ENCODE measurements around the gene ZW10.
"Not testable (repeated sequence)": the region's sequence is repeated elsewhere in the genome, so short reads cannot be mapped to it uniquely, and the experiment has no call there.

Gene ZW10, protein sequence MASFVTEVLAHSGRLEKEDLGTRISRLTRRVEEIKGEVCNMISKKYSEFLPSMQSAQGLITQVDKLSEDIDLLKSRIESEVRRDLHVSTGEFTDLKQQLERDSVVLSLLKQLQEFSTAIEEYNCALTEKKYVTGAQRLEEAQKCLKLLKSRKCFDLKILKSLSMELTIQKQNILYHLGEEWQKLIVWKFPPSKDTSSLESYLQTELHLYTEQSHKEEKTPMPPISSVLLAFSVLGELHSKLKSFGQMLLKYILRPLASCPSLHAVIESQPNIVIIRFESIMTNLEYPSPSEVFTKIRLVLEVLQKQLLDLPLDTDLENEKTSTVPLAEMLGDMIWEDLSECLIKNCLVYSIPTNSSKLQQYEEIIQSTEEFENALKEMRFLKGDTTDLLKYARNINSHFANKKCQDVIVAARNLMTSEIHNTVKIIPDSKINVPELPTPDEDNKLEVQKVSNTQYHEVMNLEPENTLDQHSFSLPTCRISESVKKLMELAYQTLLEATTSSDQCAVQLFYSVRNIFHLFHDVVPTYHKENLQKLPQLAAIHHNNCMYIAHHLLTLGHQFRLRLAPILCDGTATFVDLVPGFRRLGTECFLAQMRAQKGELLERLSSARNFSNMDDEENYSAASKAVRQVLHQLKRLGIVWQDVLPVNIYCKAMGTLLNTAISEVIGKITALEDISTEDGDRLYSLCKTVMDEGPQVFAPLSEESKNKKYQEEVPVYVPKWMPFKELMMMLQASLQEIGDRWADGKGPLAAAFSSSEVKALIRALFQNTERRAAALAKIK

DNA sequence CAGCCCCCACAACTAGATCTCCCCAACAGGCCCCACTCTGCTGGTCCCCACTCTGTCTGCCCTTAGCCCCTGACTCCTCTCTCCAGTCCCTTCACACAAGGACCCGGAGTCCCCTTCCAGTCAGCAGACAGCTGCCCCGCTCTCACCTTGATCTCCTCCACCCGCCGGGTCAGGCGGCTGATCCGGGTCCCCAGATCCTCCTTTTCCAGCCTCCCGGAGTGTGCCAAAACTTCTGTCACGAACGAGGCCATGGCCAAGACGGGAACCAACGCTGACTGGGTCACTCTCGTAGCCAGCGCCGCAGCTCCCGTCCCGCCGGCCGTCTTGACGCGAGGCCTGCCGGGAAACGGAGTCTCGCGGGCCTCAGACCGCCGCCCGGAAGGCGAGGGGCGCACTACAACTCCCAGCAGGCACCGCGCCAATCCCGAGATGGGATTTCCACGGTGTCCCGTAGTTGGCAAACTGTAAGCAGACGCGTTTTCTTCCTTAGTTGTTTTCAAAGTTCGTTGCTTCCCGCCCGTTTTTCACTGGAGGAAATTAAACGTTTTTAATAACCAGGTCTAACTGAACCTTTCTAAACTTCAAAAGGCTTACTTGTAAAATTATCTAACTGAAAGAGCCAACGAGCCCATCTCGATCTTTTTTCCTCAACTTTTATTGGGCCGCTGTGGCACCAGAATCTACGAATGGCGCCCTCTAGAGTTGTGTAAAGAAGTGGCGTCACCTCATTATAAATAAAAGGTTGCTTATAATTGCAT is at the start of gene ZW10:
ZW10 (minus strand) TSS at position 277 of the 758 bp plus-strand sequence; CDS start at position 251, 26 bp downstream.
- peak; percentile 96 for DNase-seq

DNA sequence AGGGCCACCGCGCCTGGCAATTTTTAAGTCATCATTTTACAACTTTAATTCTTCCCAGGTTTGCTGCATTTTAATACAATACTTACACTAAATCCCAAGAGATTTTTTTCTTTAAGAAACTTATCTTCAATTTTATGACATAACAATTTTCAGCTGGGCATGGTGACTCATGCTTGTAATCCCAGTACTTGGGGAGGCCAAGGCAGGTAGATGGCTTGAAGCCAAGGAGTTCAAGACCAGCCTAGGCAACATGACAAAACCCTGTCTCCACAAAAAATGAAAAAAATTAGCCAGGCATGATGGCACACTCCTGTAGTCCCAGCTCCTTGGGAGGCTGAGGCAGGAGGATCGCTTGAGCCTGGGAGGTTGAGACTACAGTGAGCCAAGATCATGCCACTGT is 44.9 kb upstream of the ZW10 start:
- DNase-seq: no peak

DNA sequence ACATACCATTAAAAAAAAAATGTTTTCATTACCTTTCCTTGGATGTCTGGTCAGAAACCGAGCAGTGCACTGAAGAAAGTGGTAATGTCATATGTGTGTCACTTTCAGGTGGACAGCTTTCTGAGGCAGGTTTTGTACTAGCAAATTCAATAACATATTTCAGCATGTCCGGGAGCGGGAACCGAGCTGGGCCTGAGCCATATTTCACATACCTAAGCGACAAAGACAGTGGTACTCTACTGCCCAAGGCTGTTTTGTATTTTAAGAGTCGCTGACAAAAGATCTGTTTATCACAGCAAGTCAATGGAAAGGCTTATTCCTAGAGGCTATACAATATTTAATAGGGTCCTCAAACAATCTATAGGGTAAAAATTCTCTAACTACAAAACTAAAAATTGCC is 44.1 kb upstream of the ZW10 start:
- DNase-seq: no peak

DNA sequence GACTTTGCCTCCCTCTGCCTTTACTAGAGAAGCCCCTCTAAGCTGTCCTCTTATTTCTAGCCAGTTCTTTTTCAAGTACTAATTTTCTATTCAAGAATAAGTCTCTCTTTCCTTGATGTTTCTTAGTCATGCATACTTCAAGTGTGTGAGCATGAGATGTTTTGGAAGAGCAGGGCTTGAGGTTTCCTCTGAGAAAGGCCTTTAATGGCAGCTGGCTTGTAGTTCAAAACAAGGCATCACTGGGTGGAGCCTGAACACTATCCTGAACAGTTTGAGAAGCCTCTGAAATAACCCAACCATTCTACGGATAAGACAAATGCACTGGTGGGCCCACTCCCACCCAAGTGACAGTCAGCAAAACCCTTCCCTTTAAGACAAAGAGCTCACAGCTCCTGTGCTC is 43.7 kb upstream of the ZW10 start:
- DNase-seq: no peak

DNA sequence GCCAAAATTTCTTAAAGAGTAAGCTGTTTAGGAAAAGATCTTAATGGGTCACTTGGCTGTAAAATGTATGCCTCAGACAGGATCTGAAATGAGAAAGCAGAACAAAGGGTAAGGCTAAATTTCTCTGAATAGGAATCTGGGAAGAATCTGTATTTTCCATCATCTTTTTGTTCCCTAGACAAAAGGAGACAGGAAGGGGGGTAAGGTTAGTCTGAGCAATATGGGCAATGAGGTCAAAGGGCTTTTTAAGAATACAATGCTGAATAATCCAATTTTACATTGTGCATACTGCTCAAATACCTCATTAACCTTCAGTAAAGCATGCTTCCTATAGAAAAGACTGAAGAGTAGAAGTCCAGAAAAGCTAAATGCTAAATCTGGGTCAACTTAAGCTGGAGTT is 40.7 kb upstream of the ZW10 start:
- DNase-seq: no peak

DNA sequence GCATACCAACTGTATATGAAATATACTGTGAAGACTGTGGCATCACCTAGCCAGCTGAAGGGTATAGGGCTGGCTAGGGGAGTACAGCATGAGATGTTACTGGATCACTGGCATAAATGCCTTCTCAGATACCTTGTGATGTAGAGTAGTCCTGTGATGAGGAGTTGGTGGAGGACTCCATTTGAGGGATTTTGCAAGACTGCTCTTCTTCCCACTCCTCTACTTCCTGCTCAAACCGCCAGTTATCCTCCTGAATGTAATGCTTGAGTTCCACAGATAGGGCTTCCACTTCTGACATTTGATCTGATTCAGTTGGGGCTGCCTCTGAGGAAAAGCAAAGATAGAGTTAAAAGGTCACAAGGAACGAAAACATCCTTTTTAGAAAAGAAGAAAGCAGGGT is 35.4 kb upstream of the ZW10 start:
- no peak for DNase-seq

DNA sequence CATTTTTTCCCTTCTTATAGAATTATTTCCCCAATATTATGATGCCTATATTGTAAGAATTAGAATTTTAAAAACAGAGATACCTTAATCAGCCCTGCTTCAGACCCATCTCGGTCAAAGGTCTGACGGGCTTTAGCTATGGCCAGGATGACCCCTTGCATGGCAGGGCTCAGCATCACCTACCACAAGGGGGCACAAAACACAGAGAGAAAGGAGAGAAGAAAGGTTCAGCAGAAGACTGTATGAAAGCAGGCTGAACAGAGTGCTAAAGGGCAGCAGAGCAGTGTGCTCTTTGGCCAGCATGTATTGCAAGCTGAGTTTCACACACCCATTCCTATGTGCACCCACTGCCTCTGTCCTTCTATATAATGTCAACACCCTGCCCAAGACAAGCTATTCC is 32.9 kb upstream of the ZW10 start:
- no peak for DNase-seq

DNA sequence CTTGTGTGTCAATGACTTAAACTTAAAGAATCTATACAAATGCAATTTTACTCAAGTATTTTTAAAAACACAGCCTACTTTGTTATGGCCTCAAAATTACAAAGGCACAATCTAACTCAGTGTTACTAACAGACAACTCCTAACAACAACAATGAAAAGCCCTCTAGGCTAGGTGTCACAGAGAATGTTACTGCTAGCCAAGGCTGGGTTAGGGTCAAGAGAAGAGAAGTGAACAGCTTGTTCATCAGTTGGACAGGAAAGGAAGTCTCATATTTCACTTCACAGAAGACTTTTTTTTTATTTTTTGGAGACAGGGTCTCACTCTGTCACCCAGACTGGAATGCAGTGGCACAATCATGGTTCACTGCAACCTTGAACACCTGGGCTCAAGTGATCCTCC is 32.1 kb upstream of the ZW10 start:
- no peak for DNase-seq

DNA sequence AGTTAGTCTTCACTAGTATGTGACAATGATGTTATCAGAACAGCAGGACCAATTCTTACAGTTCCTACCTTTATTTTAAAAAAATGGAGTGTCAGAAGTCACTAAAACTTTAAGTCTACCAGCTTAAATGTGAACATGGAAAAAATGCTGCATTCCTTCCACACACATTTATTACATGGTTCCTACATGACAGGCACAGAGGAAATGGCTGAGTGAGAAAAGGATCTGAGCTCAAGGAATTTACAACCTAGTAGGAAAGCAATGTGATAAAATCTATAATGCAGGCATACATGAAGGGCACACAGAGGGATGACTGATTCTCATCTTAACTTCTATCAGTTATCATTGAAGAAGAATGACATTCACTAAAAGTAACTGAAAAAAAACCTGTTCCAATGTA is 29.1 kb upstream of the ZW10 start:
- DNase-seq: no peak

DNA sequence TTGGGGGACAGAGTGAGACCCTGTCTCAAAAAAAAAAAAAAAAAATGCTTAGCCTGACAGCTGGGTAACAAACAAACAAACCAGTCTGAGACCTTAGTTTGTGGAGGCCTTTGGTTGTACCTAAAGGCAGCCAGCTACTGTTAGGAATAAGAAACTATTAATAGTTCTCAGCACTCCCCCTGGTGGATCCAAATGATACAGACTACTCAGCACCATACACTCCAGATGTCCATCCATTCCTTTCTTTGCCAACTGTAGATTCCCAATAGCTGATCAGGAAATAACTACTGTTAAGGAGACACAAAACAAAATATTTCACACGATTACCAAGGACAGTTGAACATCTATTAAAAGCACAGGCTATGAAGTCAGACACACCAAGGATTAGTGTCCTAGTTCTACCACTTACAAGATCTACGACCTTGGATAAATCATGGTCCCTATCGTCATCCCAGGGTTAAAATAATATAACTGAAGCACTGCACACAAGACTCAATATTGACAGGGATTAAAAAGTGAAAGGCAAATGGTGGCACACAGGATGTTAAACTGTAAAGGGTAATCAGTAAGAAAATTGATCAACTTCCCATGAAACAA is 23.3 kb upstream of the ZW10 start:
- DNase-seq: peak; percentile 57

DNA sequence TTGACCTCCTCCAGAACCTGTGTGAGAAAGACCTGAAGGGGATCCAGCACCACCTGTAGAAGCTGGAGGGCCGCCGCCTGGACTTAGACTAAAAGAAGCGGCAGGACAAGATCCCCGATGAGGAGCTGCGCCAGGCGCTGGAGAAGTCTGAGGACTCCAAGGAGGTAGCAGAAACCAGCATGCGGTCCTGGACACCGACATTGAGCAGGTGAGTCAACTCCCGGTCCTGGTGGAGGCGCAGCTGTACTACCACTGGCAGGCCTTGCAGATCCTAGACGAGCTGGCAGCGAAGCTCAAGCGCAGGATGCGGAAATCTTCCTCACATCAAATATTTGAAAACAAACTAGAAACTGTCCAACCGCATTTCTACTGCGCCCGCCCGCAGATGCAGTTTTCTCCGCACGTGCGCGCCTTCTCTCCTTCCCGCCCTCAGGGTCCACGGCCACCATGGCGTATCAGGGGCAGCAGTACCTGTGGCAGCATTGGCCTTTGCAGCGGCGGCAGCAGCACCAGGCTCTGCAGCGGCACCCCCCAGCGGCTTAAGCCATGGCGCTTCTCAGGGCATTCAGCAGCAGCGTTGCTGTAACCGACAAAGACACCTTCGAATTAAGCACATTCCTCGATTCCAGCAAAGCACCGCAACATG is 16.3 kb upstream of the ZW10 start:
- DNase-seq: no peak

DNA sequence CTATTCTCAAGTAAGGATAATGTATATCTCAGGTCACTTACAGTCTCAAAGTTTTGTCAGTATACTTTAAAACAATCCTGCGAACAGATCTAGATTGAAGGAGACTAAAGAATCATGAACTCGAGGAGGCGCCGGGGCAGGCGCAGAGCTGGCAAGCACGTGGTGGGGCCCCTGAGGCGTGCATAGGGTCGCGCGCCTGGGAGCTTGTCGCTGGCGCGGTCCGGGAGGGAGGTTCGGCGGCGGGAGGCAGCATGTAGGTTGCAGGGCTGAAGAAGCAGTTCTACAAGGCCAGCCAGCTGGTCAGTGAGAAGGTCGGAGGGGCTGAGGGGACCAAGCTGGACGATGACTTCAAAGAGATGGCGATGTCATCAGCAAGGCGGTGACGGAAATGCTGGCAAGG is 15.5 kb upstream of the ZW10 start:
- not testable (repeated sequence) for DNase-seq

DNA sequence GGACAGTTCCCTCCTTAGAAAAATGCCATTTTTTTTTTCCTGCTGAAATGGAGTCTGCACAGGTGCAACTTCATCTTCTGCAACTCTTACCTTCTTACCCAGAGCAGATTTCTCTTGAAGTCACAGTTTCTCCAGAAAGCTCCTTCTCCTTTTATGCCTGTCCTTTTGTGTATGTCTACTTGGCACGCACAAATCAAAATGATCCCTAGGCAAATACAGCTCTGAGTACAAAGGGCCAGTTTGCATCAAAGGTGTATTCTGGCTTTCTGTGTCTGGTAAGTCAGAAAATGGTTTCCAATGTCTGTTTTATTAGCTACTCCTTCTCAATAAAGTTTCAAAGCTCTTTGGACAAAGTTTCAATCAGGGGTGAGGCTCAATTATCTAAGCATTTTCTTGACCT is 8.6 kb upstream of the ZW10 start:
- DNase-seq: no peak

DNA sequence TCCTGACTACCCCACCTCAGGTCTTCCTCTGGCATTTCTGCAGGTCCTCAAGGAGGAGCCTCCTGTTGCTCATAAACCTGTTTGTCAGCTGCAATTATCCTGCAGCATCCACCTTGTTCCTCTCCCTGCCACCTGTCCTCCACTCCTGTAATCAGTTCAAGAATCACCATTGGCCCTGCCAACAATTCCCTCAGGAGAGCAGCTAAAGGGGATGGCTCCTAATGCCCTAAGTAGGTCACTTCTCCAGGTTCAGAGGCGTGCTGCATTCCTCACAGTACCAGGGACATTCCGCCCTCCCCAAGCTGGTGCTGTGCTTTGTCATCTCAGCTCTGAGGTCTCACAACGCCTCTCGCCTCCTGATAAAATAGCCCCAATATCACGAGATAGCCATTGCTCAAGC is 8.2 kb upstream of the ZW10 start:
- no peak for DNase-seq

DNA sequence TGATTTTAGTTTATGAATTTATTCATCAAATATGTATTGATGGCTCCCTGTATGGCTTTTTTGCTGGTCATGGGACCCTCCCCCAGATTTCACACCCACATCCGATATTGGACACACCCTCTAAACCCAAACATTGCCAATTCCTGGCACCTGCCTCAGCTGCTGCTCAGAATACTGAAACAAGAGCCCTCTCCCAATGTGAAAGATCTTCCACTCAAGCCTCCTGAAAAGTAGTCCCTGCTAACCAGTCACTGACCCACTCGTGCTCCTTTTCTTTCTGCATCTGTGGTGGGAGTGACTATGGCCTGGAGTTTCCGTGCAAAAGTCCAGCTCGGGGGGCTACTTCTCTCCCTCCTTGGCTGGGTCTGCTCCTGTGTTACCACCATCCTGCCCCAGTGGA is 6.0 kb upstream of the ZW10 start, which contains the start of gene CLDN25:
CLDN25 (plus strand) TSS at position 301 of the 400 bp plus-strand sequence; CDS start at position 301, 0 bp downstream.
- no peak for DNase-seq

DNA sequence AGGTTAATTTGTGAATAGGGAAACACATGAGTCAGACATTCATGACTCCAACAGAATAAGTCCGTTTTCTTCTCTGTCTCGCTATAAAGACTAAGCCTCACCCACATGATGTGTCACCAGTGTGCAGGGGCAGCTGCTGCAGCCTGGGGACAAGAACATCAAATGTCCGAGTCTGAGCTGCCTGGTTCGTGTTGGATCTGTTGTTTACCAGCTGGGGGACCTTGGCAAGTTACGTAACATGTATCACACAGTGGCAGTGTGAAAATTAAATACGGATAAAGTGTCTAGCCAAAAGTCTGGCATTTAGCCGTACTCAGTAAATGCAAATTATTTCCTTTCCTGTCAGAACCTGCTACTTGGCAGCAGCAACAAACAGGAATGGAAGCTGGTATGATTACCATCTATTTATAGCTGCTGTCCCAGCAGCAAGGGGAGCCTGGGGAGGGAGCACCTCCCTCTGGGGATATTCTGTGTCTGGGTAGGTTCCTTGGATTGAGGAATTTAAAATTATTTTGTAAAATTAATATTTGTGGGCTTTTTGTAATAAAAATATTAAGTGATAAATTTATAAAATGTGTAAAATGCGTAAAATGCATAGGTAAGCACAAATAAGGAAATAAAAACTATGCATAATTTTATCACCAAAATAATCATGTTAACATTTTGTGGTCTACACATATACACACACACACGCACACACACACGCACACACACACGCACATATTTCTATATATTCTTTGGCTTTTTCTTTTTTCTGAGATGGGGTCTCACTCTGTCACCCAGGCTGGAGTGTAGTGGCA is 4.8 kb upstream of the ZW10 start:
- peak; percentile 56 for DNase-seq

DNA sequence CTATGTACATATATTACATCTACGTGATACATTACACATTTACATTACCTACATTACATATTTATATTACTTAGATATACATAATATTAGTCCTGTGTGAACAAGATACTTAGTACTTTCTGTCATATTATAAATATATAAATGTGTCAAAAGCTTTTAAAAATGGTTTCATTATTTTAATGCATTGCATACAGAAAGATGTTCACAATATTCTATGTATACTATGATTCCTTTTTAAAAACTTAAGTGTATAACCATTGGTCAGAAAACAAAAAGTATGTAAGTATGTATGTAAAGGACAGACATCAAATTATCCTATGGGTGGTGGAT is 647 bp upstream of the ZW10 start:
- no peak for DNase-seq

DNA sequence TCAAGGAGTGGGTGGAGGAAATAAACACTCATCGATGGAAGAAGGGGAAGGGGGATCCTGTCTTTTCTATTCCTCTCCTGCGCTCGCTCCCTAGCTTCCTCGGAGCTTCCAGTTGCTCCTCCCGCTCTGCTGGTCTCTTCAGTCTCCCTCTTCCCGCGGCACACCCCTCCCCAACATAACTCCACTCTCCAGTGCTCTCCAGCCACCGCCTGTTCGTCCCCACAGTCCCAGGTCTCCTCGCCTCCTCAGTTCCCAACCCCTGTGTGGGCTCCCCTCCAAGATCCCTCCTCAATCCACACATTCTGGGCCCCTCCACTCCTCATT is 438 bp downstream of the ZW10 start:
- DNase-seq: no peak

DNA sequence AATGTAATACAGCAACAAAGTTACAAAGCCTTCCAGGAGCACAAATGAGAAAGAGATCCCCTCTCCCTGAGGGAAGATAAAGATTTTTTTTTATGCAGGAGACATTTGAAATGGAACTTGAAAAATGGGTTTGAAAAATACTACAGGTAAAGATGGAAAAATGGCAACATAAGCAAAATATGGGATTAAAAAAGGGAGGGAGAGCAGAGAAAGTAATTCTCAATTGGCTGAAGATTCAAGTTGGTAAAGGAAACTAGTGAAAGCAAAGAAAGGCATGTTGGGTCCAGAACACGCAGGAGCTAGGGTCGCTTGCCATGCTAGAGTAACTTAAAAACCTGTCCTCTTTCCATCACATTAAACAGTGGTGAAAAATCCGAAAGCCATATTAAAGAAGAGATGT is 1.5 kb downstream of the ZW10 start:
- DNase-seq: no peak

DNA sequence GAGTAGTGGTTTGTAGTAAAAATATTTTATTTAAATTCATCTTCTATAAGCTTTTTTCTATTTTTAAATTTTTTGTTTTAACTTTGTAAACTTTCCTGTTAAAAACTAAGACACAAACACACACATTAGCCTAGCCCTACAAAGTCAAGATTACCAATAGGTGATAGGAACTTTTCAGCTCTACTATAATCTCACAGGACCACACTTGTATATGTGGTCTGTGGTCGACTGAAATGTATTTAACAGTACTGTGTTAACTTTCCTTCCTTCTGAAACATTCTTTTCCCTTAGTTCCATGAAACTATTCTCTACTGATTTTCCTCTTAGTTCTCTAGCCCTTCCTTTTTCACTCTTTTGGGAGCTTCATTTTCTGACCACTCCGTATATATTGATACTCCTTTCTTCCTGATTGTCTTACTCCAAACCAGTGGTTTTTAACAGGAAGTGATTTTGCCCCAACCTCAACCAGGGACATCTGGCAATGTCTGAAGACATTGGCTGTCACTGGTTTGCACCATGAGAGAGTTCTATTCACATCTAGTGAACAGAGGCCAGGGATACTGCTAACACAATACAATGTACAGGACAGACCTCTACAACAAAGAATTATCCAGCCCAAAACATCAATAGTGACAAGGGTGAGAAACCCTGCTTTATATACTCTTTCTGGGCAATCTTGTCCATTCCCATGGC is 8.8 kb downstream of the ZW10 start:
- DNase-seq: no peak

DNA sequence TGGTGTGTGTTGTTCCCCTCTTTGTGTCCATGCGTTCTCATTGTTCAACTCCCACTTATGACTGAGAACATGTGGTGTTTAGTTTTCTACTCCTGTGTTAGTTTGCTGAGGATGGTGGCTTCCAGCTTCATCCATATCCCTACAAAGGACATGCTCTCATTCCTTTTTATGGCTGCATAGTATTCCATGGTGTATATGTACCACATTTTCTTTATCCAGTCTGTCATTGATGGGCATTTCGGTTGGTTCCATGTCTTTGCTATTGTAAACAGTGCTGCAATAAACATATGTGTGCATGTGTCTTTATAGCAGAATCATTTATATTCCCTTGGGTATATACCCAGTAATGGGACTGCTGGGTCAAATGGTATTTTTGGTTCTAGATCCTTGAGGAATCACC is 10.5 kb downstream of the ZW10 start:
- DNase-seq: not testable (repeated sequence)
